HG02759 (cell line): ENCODE data around the gene FOXC2.

Experiments
- ATAC-seq: cut with Tn5 transposase; IDR thresholded peaks from one replicate; pipeline ENCODE4 v1.9.1; 2021; ENCODE audit warnings: mild to moderate bottlenecking, moderate library complexity; ENCODE audit not compliant: unreplicated experiment

The FOXC2 gene

GRCh38 chr16:86532526-86532815 is 34.2 kb upstream of the FOXC2 start:
- no peak for ATAC-seq

- no peak for ATAC-seq
Observed at GRCh38 chr16:86533076-86533475, 33.6 kb upstream of the FOXC2 start.

GRCh38 chr16:86533767-86534351 is 32.8 kb upstream of the FOXC2 start:
- ATAC-seq, result no peak

DNA sequence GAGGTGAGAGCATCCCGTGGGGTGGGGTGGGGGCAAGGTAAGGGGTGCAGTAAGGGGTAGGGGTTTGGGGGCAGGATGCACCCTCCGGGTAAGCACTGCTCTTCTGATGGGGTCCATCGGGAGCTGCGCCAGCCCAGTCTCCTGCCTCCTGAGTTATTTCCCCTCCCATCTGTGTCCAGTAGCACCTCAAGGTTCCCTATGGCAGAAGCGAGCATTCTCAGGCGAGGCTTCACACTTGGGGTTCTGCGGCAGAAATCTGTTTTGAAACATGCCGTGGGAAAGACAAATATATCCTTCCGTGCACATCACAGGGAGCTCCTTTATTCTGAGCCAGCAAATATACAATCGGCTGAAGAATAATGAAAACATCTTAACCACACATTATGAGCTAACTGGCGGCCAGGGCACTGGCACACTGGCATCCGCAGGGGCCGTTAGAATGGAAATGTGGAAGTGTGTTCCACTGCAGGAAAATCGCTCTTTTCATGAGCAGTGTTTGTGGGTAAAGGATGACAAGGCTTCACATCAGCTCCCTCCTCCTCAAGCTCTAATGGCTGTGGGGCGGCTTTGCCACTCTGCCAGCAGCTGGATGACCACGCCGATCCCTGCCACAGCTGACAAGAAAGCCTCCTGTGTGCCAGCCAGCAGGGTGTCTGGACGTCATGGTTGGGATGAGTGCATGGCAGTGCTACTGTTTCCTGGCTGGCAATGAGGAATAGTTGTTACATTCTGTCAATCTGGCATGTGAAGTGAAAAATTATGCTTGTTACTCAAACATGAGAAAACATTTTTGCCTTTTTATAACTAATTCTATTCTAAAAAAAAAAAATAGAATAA is 31.6 kb upstream of the FOXC2 start:
- no peak for ATAC-seq

GRCh38 chr16:86536621-86537020 is 30.0 kb upstream of the FOXC2 start:
- ATAC-seq, result no peak

DNA sequence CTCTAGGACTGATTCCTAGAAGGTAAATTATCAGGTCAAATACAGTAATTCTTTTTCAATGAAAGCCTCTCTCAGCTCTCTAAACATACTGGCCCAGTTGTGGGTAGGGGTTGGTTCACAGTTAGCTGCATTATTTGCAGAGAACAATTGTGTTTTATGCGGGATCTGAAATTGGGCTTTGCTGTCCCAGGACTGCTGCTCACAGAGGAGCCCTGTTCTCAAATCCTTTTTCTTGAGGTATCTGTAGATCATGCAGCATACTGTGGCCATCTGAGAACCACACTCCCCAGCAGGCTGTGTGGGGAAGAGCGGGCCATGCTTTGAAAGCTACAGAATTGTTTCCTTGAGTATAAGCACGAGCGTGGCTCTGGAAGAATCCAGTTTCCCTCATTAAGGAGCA is 29.1 kb upstream of the FOXC2 start:
- no peak for ATAC-seq

GRCh38 chr16:86538196-86538780 is 28.3 kb upstream of the FOXC2 start:
- ATAC-seq, result no peak

- ATAC-seq, result no peak
Observed at GRCh38 chr16:86540894-86541293, 25.7 kb upstream of the FOXC2 start.

DNA sequence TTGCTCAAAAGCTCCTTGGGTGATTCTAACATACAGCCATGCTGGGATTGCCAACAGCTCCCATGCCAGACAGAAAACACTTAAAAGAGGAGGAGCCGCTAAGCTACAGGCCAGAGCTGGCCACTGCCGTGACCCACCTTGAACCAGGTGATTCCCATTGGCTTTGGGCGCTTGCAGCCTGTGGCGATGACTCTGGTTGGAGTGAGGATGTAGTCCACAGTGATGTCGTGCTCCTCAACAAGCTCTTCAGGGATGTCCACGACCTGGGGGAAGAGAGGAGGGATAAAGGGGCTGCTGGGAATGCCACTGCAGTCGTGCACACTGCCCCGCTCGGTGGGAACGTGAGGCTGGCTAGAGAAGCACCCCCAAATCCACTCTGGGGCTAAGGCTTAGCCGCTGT is 25.1 kb upstream of the FOXC2 start:
- ATAC-seq, result no peak

- ATAC-seq, result no peak
Observed at GRCh38 chr16:86542756-86543750, 23.6 kb upstream of the FOXC2 start.

DNA sequence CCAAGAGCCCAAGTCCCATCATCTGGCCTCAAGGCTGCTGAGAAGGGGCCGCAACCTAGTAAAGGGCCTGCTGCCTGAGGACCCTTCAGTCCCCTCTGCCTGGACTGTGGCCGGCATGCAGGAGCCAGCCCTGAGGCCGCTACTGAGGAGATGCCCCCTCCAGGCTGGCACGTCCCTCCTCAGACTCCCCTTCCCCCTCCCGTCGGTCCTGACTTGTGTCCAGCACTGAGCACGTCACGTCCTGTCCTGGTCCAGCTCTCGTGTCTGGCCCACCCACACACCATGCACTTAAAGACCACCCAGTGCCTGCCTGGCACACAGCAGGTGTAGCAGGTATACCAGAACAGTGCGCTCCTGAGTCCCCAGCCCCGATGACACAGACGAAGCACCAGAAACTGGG is 21.1 kb upstream of the FOXC2 start:
- ATAC-seq, result no peak

DNA sequence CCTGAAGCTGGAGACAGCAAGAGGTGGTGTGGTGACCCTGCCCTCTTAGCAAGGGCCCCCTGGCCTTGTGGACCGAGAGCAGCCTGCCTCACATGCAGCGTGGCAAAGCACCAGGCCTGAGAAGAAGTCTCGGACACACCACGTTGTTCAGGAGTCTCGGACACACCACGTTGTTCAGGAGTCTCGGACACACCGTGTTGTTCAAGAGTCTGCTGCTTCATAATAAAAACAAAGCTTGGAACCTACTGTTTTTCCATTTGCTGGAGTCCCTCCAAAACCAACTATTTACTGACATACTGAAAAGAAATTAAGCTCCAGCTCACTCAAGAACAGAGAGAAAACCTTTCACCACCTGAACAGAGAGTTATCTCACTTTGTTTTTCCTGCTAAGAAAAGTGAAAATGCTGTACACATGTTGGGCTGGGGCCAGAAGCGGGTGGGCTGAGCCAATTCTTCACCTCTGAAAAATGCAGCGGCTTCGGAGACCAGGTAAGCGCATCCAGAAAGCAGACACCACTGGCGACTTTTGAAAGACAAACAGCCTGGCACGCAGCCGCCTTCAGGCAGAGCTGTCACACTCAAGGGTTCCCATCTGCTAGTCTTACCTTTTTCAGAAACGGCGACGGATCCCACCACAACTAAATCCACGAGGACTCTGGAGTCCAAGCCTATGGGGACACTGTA is 20.5 kb upstream of the FOXC2 start:
- ATAC-seq, result no peak

GRCh38 chr16:86546638-86547013 is 20.0 kb upstream of the FOXC2 start:
- ATAC-seq, result no peak

GRCh38 chr16:86547286-86547685 is 19.3 kb upstream of the FOXC2 start:
- ATAC-seq, result no peak

DNA sequence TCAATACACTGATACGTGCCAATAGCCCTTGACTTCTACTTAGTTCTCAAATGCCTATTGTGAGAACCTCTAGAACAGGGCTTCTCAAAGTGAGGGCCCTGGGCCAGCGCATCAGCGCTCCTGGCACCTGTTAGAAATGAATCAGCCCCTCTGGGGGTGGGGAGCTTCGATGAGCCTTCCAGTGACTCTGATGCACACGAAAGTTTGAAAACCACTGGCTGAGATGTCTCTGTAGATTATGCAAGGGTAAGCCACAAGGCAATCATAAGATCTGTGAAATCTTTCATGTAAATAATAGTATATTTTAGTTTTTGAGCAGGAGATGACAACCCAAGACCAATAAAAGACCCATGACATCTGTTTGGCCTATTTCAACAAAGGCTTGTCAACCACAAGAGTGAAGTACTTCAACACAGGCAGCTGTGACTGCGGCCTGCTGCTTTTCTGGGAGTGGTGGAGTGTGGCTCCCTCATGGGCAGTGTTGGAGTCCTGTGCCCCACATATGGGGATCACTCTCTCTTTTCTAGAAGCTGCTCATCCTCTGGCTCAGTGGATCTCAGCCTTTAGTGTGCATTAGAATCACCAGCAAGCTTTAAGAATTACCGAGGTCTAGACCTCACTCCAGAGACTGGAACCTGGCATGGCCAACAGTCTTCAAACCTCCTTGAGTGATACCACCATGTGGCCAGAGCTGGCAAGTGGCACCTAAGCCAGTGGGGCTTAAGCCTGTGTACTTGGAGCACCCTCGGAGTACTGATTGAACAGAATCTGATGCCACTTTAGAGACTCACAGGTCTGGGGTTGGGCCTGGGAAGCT is 17.3 kb upstream of the FOXC2 start:
- ATAC-seq, result no peak

DNA sequence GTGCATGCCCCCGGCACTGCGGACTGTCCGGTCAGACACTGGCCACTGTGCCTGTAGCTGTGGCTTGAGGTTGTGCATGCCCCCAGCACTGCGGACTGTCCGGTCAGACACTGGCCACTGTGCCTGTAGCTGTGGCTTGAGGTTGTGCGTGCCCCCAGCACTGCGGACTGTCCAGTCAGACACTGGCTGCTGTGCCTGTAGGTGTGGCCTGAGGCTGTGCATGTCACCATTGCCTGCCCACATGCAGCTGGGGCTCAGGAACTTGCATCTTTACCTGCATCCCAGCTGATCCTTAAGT is 16.8 kb upstream of the FOXC2 start:
- no peak for ATAC-seq

- no peak for ATAC-seq
Observed at GRCh38 chr16:86550281-86550680, 16.3 kb upstream of the FOXC2 start.

DNA sequence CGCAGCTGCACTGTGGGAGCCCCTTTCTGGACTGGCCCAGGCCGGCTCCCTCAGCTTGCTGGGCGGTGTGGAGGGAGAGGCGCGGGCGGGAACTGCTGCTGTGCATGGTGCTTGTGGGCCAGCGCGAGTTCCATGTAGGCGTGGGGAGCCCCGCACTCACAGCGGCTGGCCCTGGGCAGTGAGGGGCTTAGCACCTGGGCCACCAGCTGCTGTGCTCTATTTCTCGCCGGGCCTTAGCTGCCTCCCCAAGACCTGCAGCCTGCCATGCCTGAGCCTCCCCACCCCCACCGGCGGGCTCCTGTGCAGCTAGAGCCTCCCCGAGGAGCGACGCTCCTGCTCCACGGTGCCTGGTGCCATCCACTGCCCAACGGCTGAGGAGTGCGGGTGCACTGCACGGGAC is 13.3 kb upstream of the FOXC2 start:
- ATAC-seq, result no peak

DNA sequence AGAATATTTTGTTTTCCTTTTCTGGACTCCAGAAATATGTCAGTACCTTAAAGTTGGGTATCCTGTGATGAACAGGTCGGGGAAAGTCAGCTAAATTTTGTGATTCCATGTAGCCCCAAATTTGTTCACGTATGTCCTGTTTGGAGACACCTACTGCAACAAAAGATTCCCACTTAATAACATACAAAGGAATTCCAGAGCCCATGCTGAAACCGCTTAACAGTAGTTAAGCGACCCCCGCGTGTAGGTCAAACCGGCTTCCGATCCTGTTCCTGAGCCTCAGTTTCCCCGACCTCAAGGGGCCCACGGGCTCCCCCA is 12.1 kb upstream of the FOXC2 start:
- no peak for ATAC-seq
